Measurements from ENCODE around the gene TTC7B. TPM values are rescaled to one million over a fixed set of nuclear protein-coding genes. Genes with fewer than 3 reads are reported as not detected.

The TTC7B gene
- total RNA-seq, 4 donors from 2014 or later, result 31.0 to 49.7 (median 45.1) TPM

DNA sequence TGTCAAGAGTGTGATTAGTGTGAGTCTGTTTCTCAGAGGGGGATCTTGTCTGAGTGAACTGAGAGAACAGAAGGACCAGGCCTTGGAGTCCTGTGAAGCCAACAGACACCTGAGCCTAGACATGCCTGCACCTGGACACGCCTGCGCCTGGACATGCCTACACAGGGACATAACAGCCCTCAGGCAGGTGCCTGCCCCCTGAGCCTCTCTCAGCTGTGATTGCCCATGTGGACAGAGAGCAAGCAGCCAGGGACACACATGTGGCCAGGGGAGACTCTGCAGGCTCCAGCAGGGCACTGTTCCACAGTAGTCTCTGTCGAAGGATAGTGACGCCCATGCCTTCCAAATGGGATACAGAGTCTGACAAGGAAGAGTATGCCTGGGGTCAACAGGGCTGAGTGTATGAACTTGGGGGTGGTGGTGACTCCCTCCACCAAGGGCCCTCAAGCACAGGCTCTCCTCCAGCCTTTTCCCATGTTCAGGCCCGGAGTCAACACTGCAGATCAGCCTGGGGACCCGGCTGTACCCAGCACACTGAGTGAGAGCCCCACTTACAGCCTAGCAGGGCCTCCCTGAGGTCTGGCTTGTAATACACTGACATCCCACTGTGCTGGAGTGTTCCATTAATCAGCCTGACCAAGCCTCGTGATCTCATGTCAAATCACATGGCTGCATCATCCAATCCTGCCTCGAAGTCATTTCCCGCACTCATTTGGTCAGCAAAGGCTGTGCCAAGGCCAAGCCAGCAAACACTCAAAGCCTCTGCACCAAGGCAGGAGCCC lies 246.4 kb downstream of the TTC7B start:
- TF ChIP-seq, protein P1, sequence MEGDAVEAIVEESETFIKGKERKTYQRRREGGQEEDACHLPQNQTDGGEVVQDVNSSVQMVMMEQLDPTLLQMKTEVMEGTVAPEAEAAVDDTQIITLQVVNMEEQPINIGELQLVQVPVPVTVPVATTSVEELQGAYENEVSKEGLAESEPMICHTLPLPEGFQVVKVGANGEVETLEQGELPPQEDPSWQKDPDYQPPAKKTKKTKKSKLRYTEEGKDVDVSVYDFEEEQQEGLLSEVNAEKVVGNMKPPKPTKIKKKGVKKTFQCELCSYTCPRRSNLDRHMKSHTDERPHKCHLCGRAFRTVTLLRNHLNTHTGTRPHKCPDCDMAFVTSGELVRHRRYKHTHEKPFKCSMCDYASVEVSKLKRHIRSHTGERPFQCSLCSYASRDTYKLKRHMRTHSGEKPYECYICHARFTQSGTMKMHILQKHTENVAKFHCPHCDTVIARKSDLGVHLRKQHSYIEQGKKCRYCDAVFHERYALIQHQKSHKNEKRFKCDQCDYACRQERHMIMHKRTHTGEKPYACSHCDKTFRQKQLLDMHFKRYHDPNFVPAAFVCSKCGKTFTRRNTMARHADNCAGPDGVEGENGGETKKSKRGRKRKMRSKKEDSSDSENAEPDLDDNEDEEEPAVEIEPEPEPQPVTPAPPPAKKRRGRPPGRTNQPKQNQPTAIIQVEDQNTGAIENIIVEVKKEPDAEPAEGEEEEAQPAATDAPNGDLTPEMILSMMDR (IDR thresholded peaks at IDR 0.05; ENCODE audit: low read depth), result no peak

GRCh38 chr14:90569201-90569600 lies 247.0 kb downstream of the TTC7B start:
- TF ChIP-seq, protein P1 (IDR thresholded peaks at IDR 0.05; ENCODE audit: low read depth), result no peak

DNA sequence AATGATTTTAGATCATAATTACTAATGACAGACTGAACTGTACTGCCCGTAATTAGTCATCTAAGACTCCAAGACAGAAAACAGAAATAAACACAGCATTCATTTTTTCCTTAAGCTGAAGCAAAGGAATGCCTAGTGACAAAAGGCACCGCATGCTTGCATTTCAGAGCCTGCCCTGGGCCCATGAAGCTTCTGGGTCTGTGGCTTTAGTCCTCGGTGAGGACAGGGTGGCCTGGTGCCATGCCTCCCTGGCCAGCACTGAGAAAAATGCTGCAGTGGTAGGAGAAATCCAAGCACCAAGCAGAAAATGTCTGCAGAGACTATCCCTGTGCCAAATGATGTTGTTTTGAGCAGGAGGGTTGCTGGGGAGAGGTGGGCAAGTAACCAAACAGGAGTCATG lies 247.8 kb downstream of the TTC7B start:
- TF ChIP-seq, protein P1 (IDR thresholded peaks at IDR 0.05; ENCODE audit: low read depth), result no peak

GRCh38 chr14:90567991-90568390 lies 248.2 kb downstream of the TTC7B start:
- TF ChIP-seq, protein P1 (IDR thresholded peaks at IDR 0.05; ENCODE audit: low read depth), result no peak

- TF ChIP-seq, protein P1 (IDR thresholded peaks at IDR 0.05; ENCODE audit: low read depth), result no peak
These were observed 249.0 kb downstream of the TTC7B start for GRCh38 chr14:90567191-90567590.

- TF ChIP-seq, protein P1 (IDR thresholded peaks at IDR 0.05; ENCODE audit: low read depth), result no peak
These were observed 249.7 kb downstream of the TTC7B start for GRCh38 chr14:90566481-90566880.

DNA sequence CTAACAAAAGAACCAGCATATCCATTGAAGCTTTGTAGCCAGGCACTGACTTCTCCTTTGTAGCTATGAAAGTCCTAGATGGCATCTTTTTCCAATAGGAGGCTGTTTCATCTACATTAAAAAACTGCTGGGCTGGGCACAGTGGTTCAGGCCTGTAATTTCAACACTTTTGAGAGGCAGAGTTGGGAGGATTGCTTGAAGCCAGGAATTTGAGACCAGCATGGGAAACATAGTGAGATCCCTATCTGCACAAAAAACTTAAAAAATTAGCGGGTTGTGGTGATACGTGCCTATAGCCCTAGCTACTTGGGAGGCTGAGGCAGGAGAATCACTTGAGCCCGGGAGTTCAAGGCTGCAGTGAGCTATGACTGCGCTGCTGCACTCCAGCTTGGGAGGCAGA lies 251.7 kb downstream of the TTC7B start:
- TF ChIP-seq, protein P1 (IDR thresholded peaks at IDR 0.05; ENCODE audit: low read depth), result no peak

All from subcutaneous adipose tissue (tissue), 4 donors.